Measurements from ENCODE around the gene EXPH5. TPM values are rescaled to one million over a fixed set of nuclear protein-coding genes. Genes with fewer than 3 reads are reported as not detected.

Gene EXPH5
- total RNA-seq, 3 donors from 2014 or later = 0.71 to 1.0 (median 0.79) TPM

DNA sequence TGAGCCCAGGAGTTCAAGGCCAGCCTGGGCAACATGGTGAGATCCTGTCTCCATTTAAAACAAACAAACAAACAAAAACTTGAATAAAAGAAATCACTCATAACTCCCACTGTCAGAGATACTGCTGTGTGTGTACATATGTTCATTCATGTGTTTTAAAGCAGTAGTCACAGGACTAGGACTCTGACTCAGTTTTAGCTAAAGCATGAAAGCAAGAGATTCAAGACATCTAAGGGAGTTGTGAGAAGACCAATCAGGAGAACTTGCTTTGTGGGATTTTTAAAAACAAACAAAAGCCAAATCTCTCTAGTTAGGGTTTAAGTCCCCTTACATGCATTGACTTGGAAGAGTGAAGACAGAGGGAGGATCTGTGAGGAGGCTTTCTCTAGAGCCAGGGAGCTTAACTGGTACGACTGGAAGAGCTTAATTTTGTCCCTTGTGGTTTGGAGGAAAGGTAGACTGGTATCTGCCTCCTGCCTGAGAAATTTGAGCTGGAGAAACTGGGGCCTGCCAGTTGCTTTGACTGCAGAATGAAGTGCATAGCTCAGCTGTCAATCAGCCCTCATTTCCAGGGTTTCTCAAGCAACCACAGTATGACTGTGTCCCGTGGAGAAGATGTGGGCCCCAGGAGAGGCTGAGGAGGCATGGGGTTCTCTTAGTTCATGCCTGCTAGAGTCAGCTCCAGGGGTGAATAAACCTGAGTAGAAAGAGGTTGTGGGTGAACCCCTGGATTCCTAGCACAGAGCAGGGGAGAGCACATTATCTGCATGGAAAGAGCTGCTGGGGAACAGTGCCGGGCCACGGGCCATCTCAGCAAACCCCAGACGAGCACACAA is 30.6 kb downstream of the EXPH5 start:
- no peaks in the 10 kb centered on the region for H3K9me3 Mint-ChIP-seq
- no peak for ATAC-seq
- no peaks in the 10 kb centered on the region for H3K27me3 Mint-ChIP-seq (ENCODE audit: low read depth)
- no peaks in the 10 kb centered on the region for H3K36me3 Mint-ChIP-seq (ENCODE audit: insufficient read depth)
- no peak for DNase-seq
- H3K4me3 Mint-ChIP-seq = no peak overlapping the region
- H3K4me1 Mint-ChIP-seq (ENCODE audit: low read depth) = peaks cover 19% of the 10 kb centered on the region

DNA sequence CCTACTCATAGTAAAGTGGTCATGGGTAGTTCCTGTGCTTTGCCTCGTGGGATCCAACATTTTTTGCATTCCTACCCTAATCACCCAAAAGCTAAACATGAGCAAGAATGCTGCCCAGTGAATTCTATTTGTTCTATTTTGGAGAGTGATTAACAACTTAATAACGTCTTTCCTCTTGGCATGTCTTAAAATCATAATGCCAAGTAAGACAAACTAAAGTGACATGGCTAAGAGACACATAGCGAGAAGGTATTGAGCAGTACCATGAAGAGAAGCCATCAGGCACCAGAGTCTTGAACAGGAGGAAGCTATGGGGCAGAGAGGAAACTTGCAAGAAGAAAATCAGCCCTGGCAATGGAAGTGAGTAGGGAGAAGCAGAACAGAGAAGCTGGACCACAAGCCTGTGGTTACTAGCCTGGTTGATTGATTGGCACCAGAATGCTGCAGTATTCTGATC is 32.0 kb downstream of the EXPH5 start:
- peaks cover 19% of the 10 kb centered on the region for H3K4me1 Mint-ChIP-seq (ENCODE audit: low read depth)
- H3K4me3 Mint-ChIP-seq = no peak overlapping the region
- DNase-seq (no peak), ATAC-seq (no peak)
- no peaks in the 10 kb centered on the region for H3K27me3 Mint-ChIP-seq (ENCODE audit: low read depth)
- H3K9me3 Mint-ChIP-seq = no peaks in the 10 kb centered on the region
- H3K36me3 Mint-ChIP-seq (ENCODE audit: insufficient read depth) = no peaks in the 10 kb centered on the region

DNA sequence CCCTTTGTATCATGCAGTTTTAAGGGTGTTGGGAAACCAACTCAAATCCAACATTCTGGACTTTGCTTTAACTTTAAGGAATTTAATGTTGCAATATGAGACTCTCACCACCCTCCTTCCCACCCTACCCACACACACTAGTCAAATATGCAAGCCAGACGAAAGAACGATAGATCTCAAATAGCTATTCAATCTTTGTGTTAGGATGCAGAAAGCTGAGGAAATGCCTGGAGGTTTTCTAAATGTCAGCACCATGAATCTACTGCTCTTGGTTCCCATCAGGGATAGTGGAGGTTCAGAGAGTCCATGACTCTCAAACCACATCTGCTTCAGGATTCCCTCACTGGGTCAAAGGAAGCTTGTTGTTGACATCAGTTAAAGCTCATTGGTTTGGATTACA is 33.7 kb downstream of the EXPH5 start:
- Mint-ChIP-seq H3K36me3 (ENCODE audit: insufficient read depth) (no peaks in the 10 kb centered on the region), H3K4me1 (ENCODE audit: low read depth) (peaks cover 19% of the 10 kb centered on the region), H3K27me3 (ENCODE audit: low read depth) (no peaks in the 10 kb centered on the region), H3K9me3 (no peaks in the 10 kb centered on the region), H3K4me3 (no peak overlapping the region)
- ATAC-seq (no peak), DNase-seq (no peak)

DNA sequence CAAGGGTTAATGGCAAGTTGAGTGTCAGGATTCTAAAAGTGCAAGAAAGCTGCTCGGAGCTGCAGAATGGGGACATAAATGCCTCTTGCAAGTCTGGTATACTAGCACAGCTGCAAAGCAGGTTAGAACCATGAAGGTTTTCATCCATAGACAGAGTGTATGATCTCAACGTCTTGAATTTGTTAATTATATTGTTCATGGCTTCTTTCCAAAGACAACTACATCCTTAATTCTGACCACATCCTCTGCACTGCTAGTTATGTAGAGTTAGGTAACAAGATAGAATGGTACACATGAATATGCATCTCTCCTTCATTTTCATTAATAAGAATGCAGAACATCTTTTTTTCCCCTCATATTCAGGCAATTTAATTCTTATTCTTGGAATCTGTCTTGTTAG is 34.2 kb downstream of the EXPH5 start:
- Mint-ChIP-seq H3K4me1 (ENCODE audit: low read depth) (peaks cover 19% of the 10 kb centered on the region), H3K4me3 (no peak overlapping the region), H3K36me3 (ENCODE audit: insufficient read depth) (no peaks in the 10 kb centered on the region), H3K9me3 (no peaks in the 10 kb centered on the region), H3K27me3 (ENCODE audit: low read depth) (no peaks in the 10 kb centered on the region)
- no peak for DNase-seq
- no peak for ATAC-seq

- Mint-ChIP-seq H3K27me3 (ENCODE audit: low read depth) (no peaks in the 10 kb centered on the region), H3K4me1 (ENCODE audit: low read depth) (peaks cover 19% of the 10 kb centered on the region), H3K9me3 (no peaks in the 10 kb centered on the region), H3K4me3 (no peak overlapping the region), H3K36me3 (ENCODE audit: insufficient read depth) (no peaks in the 10 kb centered on the region)
- DNase-seq = no peak
- ATAC-seq = no peak
Observed at GRCh38 chr11:108558222-108558621, 35.3 kb downstream of the EXPH5 start.

GRCh38 chr11:108556019-108556418 is 37.5 kb downstream of the EXPH5 start:
- H3K36me3 Mint-ChIP-seq (ENCODE audit: insufficient read depth) = no peaks in the 10 kb centered on the region
- ATAC-seq = no peak
- H3K4me1 Mint-ChIP-seq (ENCODE audit: low read depth) = peaks cover 19% of the 10 kb centered on the region
- no peak overlapping the region for H3K4me3 Mint-ChIP-seq
- H3K27me3 Mint-ChIP-seq (ENCODE audit: low read depth) = no peaks in the 10 kb centered on the region
- no peaks in the 10 kb centered on the region for H3K9me3 Mint-ChIP-seq
- no peak for DNase-seq

- no peak overlapping the region for H3K4me3 Mint-ChIP-seq
- no peak for ATAC-seq
- no peaks in the 10 kb centered on the region for H3K36me3 Mint-ChIP-seq (ENCODE audit: insufficient read depth)
- H3K9me3 Mint-ChIP-seq = no peaks in the 10 kb centered on the region
- no peaks in the 10 kb centered on the region for H3K27me3 Mint-ChIP-seq (ENCODE audit: low read depth)
- DNase-seq = no peak
- no peaks in the 10 kb centered on the region for H3K4me1 Mint-ChIP-seq (ENCODE audit: low read depth)
Observed at GRCh38 chr11:108551651-108552462, 41.7 kb downstream of the EXPH5 start.

GRCh38 chr11:108549319-108549885 is 44.2 kb downstream of the EXPH5 start:
- Mint-ChIP-seq H3K9me3 (no peaks in the 10 kb centered on the region), H3K27me3 (ENCODE audit: low read depth) (no peaks in the 10 kb centered on the region), H3K4me3 (no peak overlapping the region), H3K36me3 (ENCODE audit: insufficient read depth) (no peaks in the 10 kb centered on the region), H3K4me1 (ENCODE audit: low read depth) (no peaks in the 10 kb centered on the region)
- DNase-seq = no peak
- ATAC-seq = no peak

DNA sequence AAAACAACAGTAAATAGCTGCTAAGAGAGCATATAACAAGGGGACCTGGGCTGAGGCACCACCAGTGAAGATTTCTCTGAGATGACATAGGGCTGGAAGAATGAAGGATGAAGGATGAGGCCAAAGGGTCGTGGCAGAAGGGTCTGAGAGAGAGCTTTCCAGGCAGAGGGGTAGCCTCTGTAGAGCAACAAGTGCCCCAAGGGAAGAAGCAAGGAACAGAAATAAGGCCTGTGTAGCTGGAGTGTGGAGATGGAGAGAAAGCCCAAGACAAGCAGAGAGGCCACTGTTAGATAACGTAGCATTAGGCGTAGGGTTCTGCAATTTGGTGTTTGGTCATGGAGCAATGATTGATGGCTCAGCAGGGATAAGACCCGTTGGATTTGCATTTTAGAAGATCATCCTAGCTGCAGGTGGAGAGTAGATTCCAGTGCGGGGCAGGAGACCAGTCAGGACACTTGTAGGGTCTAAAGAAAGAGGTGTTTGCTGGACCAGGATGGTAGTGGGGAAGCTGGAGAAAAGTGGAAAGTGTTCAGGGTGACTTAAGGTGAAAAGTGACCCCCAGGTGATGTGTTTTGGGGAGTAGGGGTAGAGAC is 47.6 kb downstream of the EXPH5 start:
- Mint-ChIP-seq H3K36me3 (ENCODE audit: insufficient read depth) (no peaks in the 10 kb centered on the region), H3K4me3 (no peak overlapping the region), H3K27me3 (ENCODE audit: low read depth) (no peaks in the 10 kb centered on the region), H3K9me3 (no peaks in the 10 kb centered on the region), H3K4me1 (ENCODE audit: low read depth) (no peaks in the 10 kb centered on the region)
- ATAC-seq (no peak), DNase-seq (no peak)

GRCh38 chr11:108543316-108543964 is 50.1 kb downstream of the EXPH5 start:
- DNase-seq = no peak
- no peak for ATAC-seq
- Mint-ChIP-seq H3K4me1 (ENCODE audit: low read depth) (no peaks in the 10 kb centered on the region), H3K27me3 (ENCODE audit: low read depth) (no peaks in the 10 kb centered on the region), H3K9me3 (no peaks in the 10 kb centered on the region), H3K36me3 (ENCODE audit: insufficient read depth) (no peaks in the 10 kb centered on the region), H3K4me3 (no peak overlapping the region)

DNA sequence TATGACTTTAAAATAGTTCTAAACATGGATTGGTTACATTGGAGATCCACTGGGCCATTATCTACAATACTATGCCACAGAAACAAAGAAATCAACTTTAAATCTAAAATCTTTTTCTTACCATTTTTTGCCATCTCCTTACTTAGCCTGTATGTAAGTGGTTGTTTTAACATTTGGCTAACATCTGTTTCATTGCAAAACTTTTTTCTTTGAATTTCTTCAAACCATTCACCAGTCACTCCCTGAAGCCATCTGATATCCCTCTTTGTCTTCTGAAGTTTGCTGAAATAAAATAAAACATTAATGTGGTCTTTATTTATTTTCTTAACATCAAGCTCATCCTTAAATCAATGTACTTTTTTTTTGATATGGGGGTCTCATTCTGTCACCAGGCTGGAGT is 52.0 kb downstream of the EXPH5 start:
- H3K9me3 Mint-ChIP-seq = no peaks in the 10 kb centered on the region
- no peak for DNase-seq
- no peak overlapping the region for H3K4me3 Mint-ChIP-seq
- H3K27me3 Mint-ChIP-seq (ENCODE audit: low read depth) = no peaks in the 10 kb centered on the region
- ATAC-seq = no peak
- H3K36me3 Mint-ChIP-seq (ENCODE audit: insufficient read depth) = no peaks in the 10 kb centered on the region
- no peaks in the 10 kb centered on the region for H3K4me1 Mint-ChIP-seq (ENCODE audit: low read depth)

GRCh38 chr11:108538502-108538901 is 55.1 kb downstream of the EXPH5 start:
- Mint-ChIP-seq H3K9me3 (no peaks in the 10 kb centered on the region), H3K4me1 (ENCODE audit: low read depth) (no peaks in the 10 kb centered on the region), H3K36me3 (ENCODE audit: insufficient read depth) (peaks cover 2% of the 10 kb centered on the region), H3K27me3 (ENCODE audit: low read depth) (no peaks in the 10 kb centered on the region), H3K4me3 (no peak overlapping the region)
- no peak for DNase-seq
- ATAC-seq = no peak

GRCh38 chr11:108538022-108538424 is 55.5 kb downstream of the EXPH5 start:
- Mint-ChIP-seq H3K9me3 (no peaks in the 10 kb centered on the region), H3K27me3 (ENCODE audit: low read depth) (no peaks in the 10 kb centered on the region), H3K4me1 (ENCODE audit: low read depth) (no peaks in the 10 kb centered on the region), H3K4me3 (no peak overlapping the region), H3K36me3 (ENCODE audit: insufficient read depth) (peaks cover 2% of the 10 kb centered on the region)
- DNase-seq (no peak), ATAC-seq (no peak)

GRCh38 chr11:108536783-108537182 is 56.8 kb downstream of the EXPH5 start:
- H3K9me3 Mint-ChIP-seq = no peaks in the 10 kb centered on the region
- H3K27me3 Mint-ChIP-seq (ENCODE audit: low read depth) = no peaks in the 10 kb centered on the region
- DNase-seq (no peak), ATAC-seq (no peak)
- H3K36me3 Mint-ChIP-seq (ENCODE audit: insufficient read depth) = peaks cover 2% of the 10 kb centered on the region
- no peaks in the 10 kb centered on the region for H3K4me1 Mint-ChIP-seq (ENCODE audit: low read depth)
- no peak overlapping the region for H3K4me3 Mint-ChIP-seq

All from activated T-cell treated with anti-CD3 and anti-CD28 coated beads, Interleukin-2, amount 50 U/mL, for 4 hours (primary cell).